A673 (cell line): Measurements from ENCODE around the gene TOPORS. TPM values are rescaled to one million over a fixed set of nuclear protein-coding genes. Genes with fewer than 3 reads are reported as not detected.
"Not testable (repeated sequence)": the region's sequence is repeated elsewhere in the genome, so short reads cannot be mapped to it uniquely, and the experiment has no call there.

Source experiments
- BruUV-seq: library from RNA; stranded (reverse); fragments of 400-500 nt; replicated peaks from 2 replicates; lab custom pipeline; 2021; lab: Mats Ljungman, UMichigan
- CTCF ChIA-PET: fragments of 300-600 bp; sonication (Branson Sonifier 250); formaldehyde crosslinking; loops from one replicate; lab custom pipeline; 2022; ENCODE audit warnings: antibody characterized with exemption; lab: Charles Lee
- POLR2A ChIA-PET: fragments of 300-600 bp; sonication (Branson Sonifier 250); formaldehyde crosslinking; loops from one replicate; lab custom pipeline; 2022; ENCODE audit warnings: antibody characterized with exemption; ENCODE audit not compliant: low non-redundant PET; lab: Charles Lee
- DNase-seq: peaks from one replicate; pipeline ENCODE4 v3.0.0-alpha.2; 2015; ENCODE audit warnings: low spot score
- H3K27ac ChIP-seq: fragments of 200-600 bp; sonication (generic); 2 replicates; pipeline ENCODE4 v1.5.1; 2016; ENCODE audit warnings: mixed run types, low read depth, mild to moderate bottlenecking, mixed read lengths, antibody characterized with exemption, low read length; ENCODE audit not compliant: poor library complexity, severe bottlenecking
- H3K27me3 ChIP-seq: fragments of 200-600 bp; sonication (generic); replicated peaks from 2 replicates; pipeline ENCODE4 v1.6.1; 2017; ENCODE audit warnings: mixed run types, low read depth, mild to moderate bottlenecking, mixed read lengths, antibody characterized with exemption, low read length; ENCODE audit not compliant: insufficient read depth, poor library complexity
- H3K36me3 ChIP-seq: fragments of 200-600 bp; sonication (generic); 2 replicates; pipeline ENCODE4 v1.6.1; 2016; ENCODE audit warnings: mixed run types, mild to moderate bottlenecking, mixed read lengths, antibody characterized with exemption, low read length; ENCODE audit not compliant: insufficient read depth, poor library complexity, severe bottlenecking
- H3K4me1 ChIP-seq: fragments of 200-600 bp; sonication (generic); 2 replicates; pipeline ENCODE4 v1.6.1; 2017; ENCODE audit warnings: mixed run types, mild to moderate bottlenecking, mixed read lengths, antibody characterized with exemption, low read length; ENCODE audit not compliant: insufficient read depth, poor library complexity, severe bottlenecking
- H3K4me3 ChIP-seq: fragments of 200-600 bp; sonication (generic); 2 replicates; pipeline ENCODE4 v1.5.1; 2016; ENCODE audit warnings: low read depth, mixed run types, mild to moderate bottlenecking, mixed read lengths, low read length; ENCODE audit not compliant: poor library complexity, severe bottlenecking
- H3K9me3 ChIP-seq: fragments of 200-600 bp; sonication (generic); 2 replicates; pipeline ENCODE4 v1.6.1; 2016; ENCODE audit warnings: mixed run types, low read depth, mild to moderate bottlenecking, mixed read lengths, antibody characterized with exemption, low read length; ENCODE audit not compliant: poor library complexity, severe bottlenecking
- CTCF ChIP-seq: fragments of 300-800, 200-600 bp; sonication (generic); conservative IDR thresholded peaks from 2 replicates; pipeline ENCODE4 v1.5.1; 2017; ENCODE audit warnings: low read depth, mild to moderate bottlenecking, antibody characterized with exemption, low read length, moderate library complexity, mixed read lengths
- EZH2 ChIP-seq: fragments of 200-600 bp; sonication (generic); IDR thresholded peaks from 2 replicates; pipeline ENCODE4 v1.6.1; 2017; ENCODE audit warnings: borderline replicate concordance, low read depth, mild to moderate bottlenecking, mixed read lengths, antibody characterized with exemption, low read length; ENCODE audit not compliant: poor library complexity, severe bottlenecking
- intact Hi-C: fragments of 100-400 bp; cut with micrococcal nuclease; formaldehyde crosslinking; loops from one replicate; pipeline ENCODE4 v1.10.0; 2022; ENCODE audit not compliant: unreplicated experiment
- total RNA-seq: library from RNA; stranded (reverse); gene quantifications from 2 replicates; pipeline ENCODE4 v1.2.3, GENCODE V29; 2021

TOPORS gene
- total RNA-seq, 1 experiment from 2014 or later = 25.3 TPM

DNA sequence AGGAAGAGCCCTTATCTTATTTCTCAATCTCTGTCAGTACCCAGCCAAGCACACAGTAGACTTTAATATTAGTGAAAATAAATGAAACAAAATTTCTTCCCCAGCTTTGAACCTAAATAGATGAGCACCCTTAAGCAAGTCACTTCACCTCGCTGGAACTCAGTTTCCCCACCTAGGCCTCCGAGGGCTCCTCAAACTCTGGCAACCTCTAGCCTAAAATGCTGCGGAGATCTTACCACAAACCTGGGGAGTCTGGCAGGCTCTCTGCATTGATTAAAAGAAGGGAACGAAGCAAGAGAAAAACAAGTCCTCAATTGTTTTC lies 26.7 kb downstream of the TOPORS start:
- no TSS peak for BruUV-seq
- Histone ChIP-seq H3K27ac (peak overlapping the region; percentile 73), H3K4me3 (peak overlapping the region; percentile 69), H3K9me3 (no peaks in the 10 kb centered on the region), H3K27me3 (no peaks in the 10 kb centered on the region), H3K4me1 (peaks cover 13% of the 10 kb centered on the region), H3K36me3 (no peaks in the 10 kb centered on the region)
- DNase-seq = no peak
- POLR2A ChIA-PET = interaction anchor here (0.6 kb wide), 1 partner anchor 609 kb away, joined by 3 read pairs; no protein-coding TSS in a partner anchor
- no peak for TF ChIP-seq CTCF
- TF ChIP-seq EZH2 = no peak
- CTCF ChIA-PET = interaction anchor here (0.6 to 2.3 kb wide), 4 partner anchors 23 to 147 kb away, joined by 3 to 32 read pairs (median 4); no protein-coding TSS in a partner anchor
- intact Hi-C loops = loop anchor here (2.0 to 10.0 kb wide), 2 partner anchors 49 to 147 kb away; partner anchors contain the start of gene NDUFB6

- no peaks in the 10 kb centered on the region for H3K9me3 ChIP-seq
- H3K4me3 ChIP-seq = peak overlapping the region; percentile 69
- no peaks in the 10 kb centered on the region for H3K27me3 ChIP-seq
- H3K27ac ChIP-seq = no peak overlapping the region
- POLR2A ChIA-PET = interaction anchor here (0.6 to 0.7 kb wide), 2 partner anchors 40 to 610 kb away, joined by 3 to 5 read pairs; no protein-coding TSS in a partner anchor
- H3K36me3 ChIP-seq = no peaks in the 10 kb centered on the region
- intact Hi-C loops = loop anchor here (10.0 kb wide), 1 partner anchor 50 kb away; the partner anchor contains the start of gene NDUFB6
- BruUV-seq = TSS peak; percentile 62
- CTCF ChIA-PET = interaction anchor here (2.3 kb wide), 1 partner anchor 146 kb away, joined by 32 read pairs; no protein-coding TSS in a partner anchor
- DNase-seq = peak; percentile 27
- H3K4me1 ChIP-seq = peaks cover 13% of the 10 kb centered on the region
- no peak for TF ChIP-seq EZH2
- TF ChIP-seq CTCF = no peak
These were observed 27.3 kb downstream of the TOPORS start for GRCh38 chr9:32524892-32525708.

GRCh38 chr9:32524558-32524891 lies 27.9 kb downstream of the TOPORS start:
- peak overlapping the region; percentile 69 for H3K4me3 ChIP-seq

More at GRCh38 chr9:32524558-32524891, 27.9 kb downstream of the TOPORS start:
- BruUV-seq, POLR2A ChIA-PET, DNase-seq, H3K27me3 ChIP-seq, H3K27ac ChIP-seq, H3K36me3 ChIP-seq, H3K9me3 ChIP-seq: not testable (repeated sequence)
- intact Hi-C loops = loop anchor here (10.0 kb wide), 1 partner anchor 50 kb away; the partner anchor contains the start of gene NDUFB6
- CTCF ChIA-PET = interaction anchor here (0.7 to 2.3 kb wide), 2 partner anchors 146 to 1854 kb away, joined by 3 to 32 read pairs; no protein-coding TSS in a partner anchor
- peaks cover 13% of the 10 kb centered on the region for H3K4me1 ChIP-seq
